Astrocyte (in vitro differentiated cells and primary cell): ENCODE results near the gene LIM2.

Experiments
- EZH2 ChIP-seq: IDR thresholded peaks from 2 replicates; pipeline ENCODE4 v1.6.1; 2012; ENCODE audit warnings: mild to moderate bottlenecking, low read length, inconsistent platforms; ENCODE audit not compliant: insufficient read depth
- TF ChIP-seq, protein P1 (sequence below): IDR thresholded peaks from 2 replicates; pipeline ENCODE4 v1.5.1; 2011; ENCODE audit warnings: low read depth, mild to moderate bottlenecking, inconsistent platforms, low read length, moderate library complexity; ENCODE audit not compliant: insufficient read depth

DNA sequence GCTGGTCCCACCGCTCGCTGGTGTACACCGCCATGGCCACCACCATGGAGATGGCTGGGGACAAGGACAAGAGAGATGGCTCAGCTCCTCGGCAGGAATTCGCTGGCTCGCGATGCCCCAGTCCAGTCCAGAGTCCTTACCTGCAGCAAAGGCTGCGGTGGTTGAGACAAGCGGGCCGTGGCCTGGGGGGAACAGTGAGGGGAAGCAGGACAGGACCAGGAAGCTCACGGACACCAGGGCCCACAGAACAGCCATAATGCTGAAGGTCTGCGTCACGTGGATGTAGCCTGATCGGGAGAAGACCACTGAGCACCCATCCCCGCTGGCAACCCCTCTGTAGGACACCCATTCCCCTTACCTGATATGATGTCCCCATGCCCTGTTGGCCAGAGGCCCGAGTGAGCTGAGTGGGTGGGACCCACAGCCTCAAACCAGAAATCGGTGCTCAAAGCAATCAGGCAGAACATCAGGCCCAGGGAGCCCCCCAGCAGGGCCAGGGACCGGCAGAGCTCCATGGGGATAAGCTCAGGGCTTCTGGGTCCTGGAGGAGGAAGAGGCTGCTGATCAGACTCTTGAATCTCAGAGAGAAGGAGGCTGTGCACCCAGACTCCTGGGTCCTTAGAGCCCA, 15.6 kb downstream of the LIM2 start:
- TF ChIP-seq, protein P1, sequence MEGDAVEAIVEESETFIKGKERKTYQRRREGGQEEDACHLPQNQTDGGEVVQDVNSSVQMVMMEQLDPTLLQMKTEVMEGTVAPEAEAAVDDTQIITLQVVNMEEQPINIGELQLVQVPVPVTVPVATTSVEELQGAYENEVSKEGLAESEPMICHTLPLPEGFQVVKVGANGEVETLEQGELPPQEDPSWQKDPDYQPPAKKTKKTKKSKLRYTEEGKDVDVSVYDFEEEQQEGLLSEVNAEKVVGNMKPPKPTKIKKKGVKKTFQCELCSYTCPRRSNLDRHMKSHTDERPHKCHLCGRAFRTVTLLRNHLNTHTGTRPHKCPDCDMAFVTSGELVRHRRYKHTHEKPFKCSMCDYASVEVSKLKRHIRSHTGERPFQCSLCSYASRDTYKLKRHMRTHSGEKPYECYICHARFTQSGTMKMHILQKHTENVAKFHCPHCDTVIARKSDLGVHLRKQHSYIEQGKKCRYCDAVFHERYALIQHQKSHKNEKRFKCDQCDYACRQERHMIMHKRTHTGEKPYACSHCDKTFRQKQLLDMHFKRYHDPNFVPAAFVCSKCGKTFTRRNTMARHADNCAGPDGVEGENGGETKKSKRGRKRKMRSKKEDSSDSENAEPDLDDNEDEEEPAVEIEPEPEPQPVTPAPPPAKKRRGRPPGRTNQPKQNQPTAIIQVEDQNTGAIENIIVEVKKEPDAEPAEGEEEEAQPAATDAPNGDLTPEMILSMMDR: no peak
- TF ChIP-seq EZH2: no peak
